Cardiac septum (tissue), 1 donor: Measurements from ENCODE around the gene PRRG4. TPM values are rescaled to one million over a fixed set of nuclear protein-coding genes. Genes with fewer than 3 reads are reported as not detected.

ENCODE experiments used
- DNase-seq: peaks from one replicate; pipeline ENCODE4 v3.0.0-alpha.2; 2020; ENCODE audit warnings: low spot score
- intact Hi-C: fragments of 100-400 bp; cut with DNase I; formaldehyde crosslinking; loops from one replicate; pipeline ENCODE4 v1.14.0; 2022
- total RNA-seq: library from RNA; stranded (reverse); fragmentation: NEBNext Ultra II Directional; extraction: Animal tissue kit (Norgen Biotek cat#: 25700); gene quantifications from one replicate; pipeline ENCODE4 v1.2.1, GENCODE V29; 2021
- donor health status: DM: no; HTN: no; CAD: no.

PRRG4 gene
- total RNA-seq, 1 donor from 2014 or later = 0.40 TPM

DNA sequence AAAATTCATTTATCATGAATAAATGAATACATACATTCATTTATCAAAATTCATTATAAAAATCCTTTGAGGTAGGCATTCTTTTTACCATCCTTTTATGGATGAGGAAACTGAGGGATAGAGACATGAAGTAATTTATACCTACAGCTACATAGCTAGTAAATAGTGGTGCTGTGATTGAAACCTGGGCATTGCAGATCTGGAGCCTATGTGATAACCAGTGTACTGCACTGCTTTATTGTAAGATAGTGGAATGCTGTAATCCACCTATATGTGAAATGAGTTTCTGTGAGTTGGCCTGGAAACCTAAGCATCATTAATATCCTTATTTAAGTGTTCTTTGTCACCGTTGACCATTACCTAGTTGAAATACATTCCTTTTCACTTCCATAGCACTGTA is 67.4 kb downstream of the PRRG4 start:
- intact Hi-C loops = no loop called here
- no peak for DNase-seq

DNA sequence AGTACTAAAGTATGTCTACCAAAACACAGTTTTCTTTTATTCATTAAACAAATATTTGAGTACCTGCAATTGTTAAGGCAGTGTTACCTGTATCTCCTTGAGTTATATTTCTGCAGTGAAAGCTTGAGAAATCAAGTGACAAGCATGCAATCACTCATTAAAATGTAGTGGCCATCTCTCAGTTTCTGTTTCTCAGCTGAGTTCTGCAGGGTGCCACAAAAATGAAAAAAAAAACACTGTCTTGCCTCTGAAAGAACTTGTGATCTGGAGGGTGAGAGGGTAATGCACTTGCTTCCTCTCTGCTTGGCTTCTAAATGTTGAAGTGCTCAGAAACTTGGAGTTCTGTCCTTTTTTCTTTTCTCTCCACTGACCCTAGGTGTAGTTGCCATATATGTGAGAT is 69.7 kb downstream of the PRRG4 start:
- DNase-seq = no peak
- intact Hi-C loops = no loop called here

GRCh38 chr11:32902089-32902665 is 72.5 kb downstream of the PRRG4 start:
- no peak for DNase-seq
- intact Hi-C loops = no loop called here

- intact Hi-C loops = no loop called here
- no peak for DNase-seq
Measured at GRCh38 chr11:32905028-32905667, 75.4 kb downstream of the PRRG4 start.

Other genes with a start within 250 kb of the PRRG4 start
- gene EIF3M, start 246.1 kb upstream of the PRRG4 start, total RNA-seq = 137 TPM
- not detected for gene CCDC73, start 35.3 kb upstream of the PRRG4 start, total RNA-seq
- gene QSER1, start 62.9 kb downstream of the PRRG4 start, total RNA-seq = 22.7 TPM
- 0.30 TPM for gene DEPDC7, start 186.0 kb downstream of the PRRG4 start, total RNA-seq
- 9.0 TPM for gene TCP11L1, start 209.6 kb downstream of the PRRG4 start, total RNA-seq